HepG2 (cell line): ENCODE data around the gene ZNF74. TPM values are rescaled to one million over a fixed set of nuclear protein-coding genes. Genes with fewer than 3 reads are reported as not detected.

ENCODE experiments used
- ATAC-seq: fragments of 200-7000 bp; cut with Tn5 transposase; 3 replicates; pipeline ENCODE4 v1.9.1; 2020; ENCODE audit warnings: mild to moderate bottlenecking, moderate library complexity
- BruUV-seq: library from RNA; stranded (reverse); fragments of 400-500 nt; replicated peaks from 2 replicates; lab custom pipeline; 2021; lab: Mats Ljungman, UMichigan
- CTCF ChIA-PET: fragments of 300-600 bp; formaldehyde crosslinking; extraction: SDS; loops from one replicate; lab custom pipeline; 2021; ENCODE audit warnings: low total read pairs, inconsistent platforms, low intra/inter-chr PET ratio; lab: Yijun Ruan, JAX
- POLR2A ChIA-PET: fragments of 350-600 bp; sonication (Branson Sonifier 250); formaldehyde crosslinking; loops from one replicate; lab custom pipeline; 2020; ENCODE audit warnings: antibody characterized with exemption, inconsistent platforms; lab: Yijun Ruan, JAX
- DNase-seq: peaks from one replicate; pipeline ENCODE4 v3.0.0-alpha.2; 2015; ENCODE audit warnings: low spot score
- FAIRE-seq: peaks from 3 replicates; lab custom pipeline; 2011; peaks lifted over from hg19 to GRCh38; lab: Jason Lieb, UNC
- H2AFZ ChIP-seq: one replicate; pipeline ENCODE4 v1.6.1; 2011; ENCODE audit warnings: low read length, inconsistent platforms
- H3K27ac ChIP-seq: fragments of 300-600 bp; 3 replicates; pipeline ENCODE4 v1.8.0; 2011; ENCODE audit warnings: mixed run types, mild to moderate bottlenecking, mixed read lengths, low read length, inconsistent platforms; ENCODE audit not compliant: insufficient read depth; ENCODE audit errors: extremely low read length
- H3K27me3 ChIP-seq, 2 experiments: fragments of 200-600 bp in 1 of 2; 2 replicates in 1 of 2; 3 replicates in 1 of 2; pipeline versions ENCODE4 v1.6.0 to v1.8.0; 2011; ENCODE audit warnings: low read length in 2 of 2, mild to moderate bottlenecking in 2 of 2, moderate library complexity in 2 of 2, inconsistent platforms in 1 of 2; ENCODE audit not compliant: insufficient read depth in 2 of 2, control insufficient read depth in 1 of 2
- H3K36me3 ChIP-seq, 2 experiments: fragments of 200-600 bp in 1 of 2; replicated peaks in 1 of 2; 2 replicates in 1 of 2; 3 replicates in 1 of 2; pipeline versions ENCODE4 v1.5.1 to v1.8.0; 2011; ENCODE audit warnings: low read length in 2 of 2, inconsistent platforms in 1 of 2; ENCODE audit not compliant: insufficient read depth in 2 of 2, control insufficient read depth in 1 of 2
- H3K4me1 ChIP-seq: 2 replicates; pipeline ENCODE4 v1.5.1; 2012; ENCODE audit warnings: low read length, inconsistent platforms; ENCODE audit not compliant: insufficient read depth
- H3K4me2 ChIP-seq: 2 replicates; pipeline ENCODE4 v1.6.0; 2011; ENCODE audit warnings: low read depth, low read length, inconsistent platforms
- H3K4me3 ChIP-seq, 3 experiments: fragments of 200-600 bp in 1 of 3; sonication (generic), shearing (Covaris generic) in 1 of 3; replicated peaks in 1 of 3; 2 replicates each; pipeline ENCODE4 v1.5.1; 2011 to 2016; ENCODE audit warnings: low read length in 3 of 3, inconsistent platforms in 2 of 3, low read depth in 2 of 3, mild to moderate bottlenecking in 2 of 3, control low read depth in 1 of 3, mixed read lengths in 1 of 3; ENCODE audit not compliant: insufficient read depth in 1 of 3
- H3K79me2 ChIP-seq: one replicate; pipeline ENCODE4 v1.6.1; 2011; ENCODE audit warnings: low read length, inconsistent platforms; ENCODE audit not compliant: insufficient read depth
- H3K9ac ChIP-seq: 2 replicates; pipeline ENCODE4 v1.6.0; 2011; ENCODE audit warnings: mild to moderate bottlenecking, low read depth, low read length, inconsistent platforms; ENCODE audit not compliant: insufficient read depth
- H3K9me3 ChIP-seq: 2 replicates; pipeline ENCODE4 v1.5.1; 2012; ENCODE audit warnings: mild to moderate bottlenecking, low read length
- H4K20me1 ChIP-seq: 2 replicates; pipeline ENCODE4 v1.6.0; 2011; ENCODE audit warnings: inconsistent platforms, mild to moderate bottlenecking, low read length, moderate library complexity; ENCODE audit not compliant: insufficient read depth
- ARID4A ChIP-seq: sonication (generic); formaldehyde crosslinking; IDR thresholded peaks from 2 replicates; pipeline ENCODE4 v1.5.0; 2020; ENCODE audit warnings: mild to moderate bottlenecking, missing genetic modification reagents, borderline replicate concordance
- ATRX ChIP-seq: sonication (generic); formaldehyde crosslinking; IDR thresholded peaks from 2 replicates; pipeline ENCODE4 v1.4.0; 2020; ENCODE audit warnings: missing genetic modification reagents, borderline replicate concordance
- GLMP ChIP-seq: sonication (generic); formaldehyde crosslinking; IDR thresholded peaks from 2 replicates; pipeline ENCODE4 v1.9.0; 2021; ENCODE audit warnings: missing genetic modification reagents, mild to moderate bottlenecking, borderline replicate concordance
- KDM3A ChIP-seq: IDR thresholded peaks from 2 replicates; pipeline ENCODE4 v1.6.1; 2018; ENCODE audit warnings: low read depth, missing compliant biosample characterization
- KLF15 ChIP-seq: sonication (generic); formaldehyde crosslinking; IDR thresholded peaks from 2 replicates; pipeline ENCODE4 v1.8.1; 2023; ENCODE audit warnings: borderline replicate concordance, mild to moderate bottlenecking, inconsistent platforms, missing genetic modification reagents, mixed read lengths
- KLF9 ChIP-seq: IDR thresholded peaks from 2 replicates; pipeline ENCODE4 v1.6.1; 2016; ENCODE audit warnings: low read depth
- REL ChIP-seq: sonication (generic); formaldehyde crosslinking; conservative IDR thresholded peaks from 2 replicates; pipeline ENCODE4 v1.8.0; 2022; ENCODE audit warnings: mild to moderate bottlenecking, missing genetic modification reagents, moderate library complexity
- XBP1 ChIP-seq: sonication (generic); formaldehyde crosslinking; IDR thresholded peaks from 2 replicates; pipeline ENCODE4 v1.5.0; 2020; ENCODE audit warnings: missing genetic modification reagents
- ZNF430 ChIP-seq: sonication (generic); formaldehyde crosslinking; IDR thresholded peaks from 2 replicates; pipeline ENCODE4 v1.9.0; 2021; ENCODE audit warnings: mild to moderate bottlenecking, missing genetic modification reagents
- ZNF740 ChIP-seq: sonication (generic); formaldehyde crosslinking; IDR thresholded peaks from 2 replicates; pipeline ENCODE4 v1.4.0; 2020; ENCODE audit warnings: missing genetic modification reagents
- WGBS: methylation state at CpG from one replicate; pipeline ENCODE4 v1.1.6; 2017; ENCODE audit warnings: low lambda C conversion rate; 5-methylcytosine and 5-hydroxymethylcytosine counted together
- in situ Hi-C: cut with HindIII; loops from 2 replicates; pipeline ENCODE4 v1.10.0; 2017; ENCODE audit warnings: low pct_unique_long_range_greater_than_20kb; ENCODE audit not compliant: extremely low pct_ligation_motif_present
- intact Hi-C: fragments of 100-400 bp; cut with micrococcal nuclease; formaldehyde crosslinking; loops from one replicate; pipeline ENCODE4 v1.10.0; 2022; ENCODE audit not compliant: unreplicated experiment
- polyA plus RNA-seq, 8 experiments: library from polyadenylated mRNA; depleted of rRNA in 3 of 8; stranded (reverse) in 7 of 8; unstranded in 1 of 8; fragments of >200 nt; fragmentation: Illumina TruSeq in 4 of 8; extraction: Trizol in 4 of 8; gene quantifications; 2 replicates each; pipeline versions ENCODE4 v1.2.1 to v1.2.3, GENCODE V29; 2011 to 2016; ENCODE audit warnings: low read depth in 4 of 8, missing spikeins in 1 of 8, mixed read lengths in 1 of 8; ENCODE audit not compliant: insufficient read depth in 1 of 8
- total RNA-seq, 5 experiments: library from RNA; depleted of rRNA; stranded (reverse); fragments of >200 nt; fragmentation: Illumina TruSeq; extraction: Trizol; gene quantifications; 2 replicates each; pipeline ENCODE4 v1.2.3, GENCODE V29; 2016; ENCODE audit warnings: low read depth in 1 of 5

ZNF74 gene
- total and polyA plus RNA-seq, 2 of the 13 experiments (the other 11 are each of a cell fraction or from before 2014, with no cell fraction given), result 6.3 to 9.1 TPM

- no peak for ATAC-seq
- Histone ChIP-seq H4K20me1 (peaks cover 14% of the 10 kb centered on the region), H3K4me3 (no peak overlapping the region), H3K27ac (no peak overlapping the region), H3K4me1 (peaks cover 44% of the 10 kb centered on the region), H3K9me3 (no peaks in the 10 kb centered on the region), H3K79me2 (peaks cover 15% of the 10 kb centered on the region), H3K36me3 (0 out of 5 replicates have a peak, but pooled peaks cover 0 to 1% of the 10 kb centered on the region in 2 experiments), H2AFZ (no peak overlapping the region), H3K9ac (no peak overlapping the region), H3K27me3 (no peaks in the 10 kb centered on the region), H3K4me2 (no peak overlapping the region)
- TF ChIP-seq REL (CRISPR knock-in tag) (0 out of 2 replicates have a peak, but pooled peaks have one; percentile 23), XBP1 (no peak)
- 89% methylated on average over 4 of the region's 4 CpGs for WGBS
- in situ Hi-C loops (no loop called here), intact Hi-C loops (loop anchor here (1.0 kb wide), 1 partner anchor 17 kb away; no protein-coding TSS in a partner anchor)
- CTCF ChIA-PET, result interaction anchor here (2.0 kb wide), 1 partner anchor 17 kb away, joined by 11 read pairs; no protein-coding TSS in a partner anchor
- DNase-seq, result no peak
- FAIRE-seq, result no peak
- POLR2A ChIA-PET, result no interaction called here
- BruUV-seq, result no TSS peak
Observed at GRCh38 chr22:20439556-20439927, 45.6 kb downstream of the ZNF74 start.

GRCh38 chr22:20439928-20440575 lies 46.1 kb downstream of the ZNF74 start:
- POLR2A ChIA-PET, result interaction anchor here (1.1 kb wide), 1 partner anchor 20 kb away, joined by 3 read pairs; no protein-coding TSS in a partner anchor
- Histone ChIP-seq H3K9me3 (no peaks in the 10 kb centered on the region), H4K20me1 (peaks cover 11% of the 10 kb centered on the region)
- TF ChIP-seq ZNF430 (CRISPR knock-in tag), result no peak
- no peak for TF ChIP-seq ATRX (CRISPR knock-in tag)
- TF ChIP-seq ZNF740, result no peak
- TF ChIP-seq KDM3A (CRISPR knock-in tag), result no peak
- no peak for TF ChIP-seq KLF15 (CRISPR knock-in tag)
- TF ChIP-seq GLMP (CRISPR knock-in tag), result no peak
- no peak for TF ChIP-seq ARID4A (CRISPR knock-in tag)
- no peak for TF ChIP-seq KLF9

More at GRCh38 chr22:20439928-20440575, 46.1 kb downstream of the ZNF74 start:
- FAIRE-seq, result no peak
- Histone ChIP-seq H3K4me1 (peaks cover 40% of the 10 kb centered on the region), H3K9ac (no peak overlapping the region), H3K4me3 (no peak overlapping the region), H3K4me2 (no peak overlapping the region), H2AFZ (no peak overlapping the region), H3K27ac (no peak overlapping the region), H3K27me3 (no peaks in the 10 kb centered on the region), H3K79me2 (peaks cover 13% of the 10 kb centered on the region), H3K36me3 (0 out of 5 replicates have a peak, but pooled peaks cover 0 to 1% of the 10 kb centered on the region in 2 experiments)
- CTCF ChIA-PET, result interaction anchor here (2.0 kb wide), 1 partner anchor 16 kb away, joined by 11 read pairs; no protein-coding TSS in a partner anchor
- no peak for DNase-seq
- in situ Hi-C loops, result no loop called here
- intact Hi-C loops, result loop anchor here (1.0 kb wide), 1 partner anchor 16 kb away; no protein-coding TSS in a partner anchor
- BruUV-seq, result no TSS peak
- WGBS, result 95% methylated on average over 3 of the region's 5 CpGs
- no peak for ATAC-seq
